ENCODE measurements around the gene APOB.

The APOB gene

GRCh38 chr2:21017748-21018276 is 26.1 kb downstream of the APOB start:
- DNase-seq: no peak

GRCh38 chr2:21015281-21015645 is 28.6 kb downstream of the APOB start:
- no peak for DNase-seq

- no peak for DNase-seq
Measured at GRCh38 chr2:21014364-21015280, 29.3 kb downstream of the APOB start.

GRCh38 chr2:21013043-21013816 is 30.6 kb downstream of the APOB start:
- no peak for DNase-seq

GRCh38 chr2:21012557-21012937 is 31.3 kb downstream of the APOB start:
- DNase-seq: no peak

GRCh38 chr2:21011876-21012556 is 31.9 kb downstream of the APOB start:
- DNase-seq: no peak

- no peak for DNase-seq
Measured at GRCh38 chr2:21011453-21011852, 32.4 kb downstream of the APOB start.

GRCh38 chr2:21010813-21011439 is 32.9 kb downstream of the APOB start:
- DNase-seq: no peak

GRCh38 chr2:21009662-21010225 is 34.1 kb downstream of the APOB start:
- DNase-seq: no peak

- no peak for DNase-seq
Measured at GRCh38 chr2:21008790-21009661, 34.8 kb downstream of the APOB start.

GRCh38 chr2:21008014-21008789 is 35.7 kb downstream of the APOB start:
- DNase-seq: no peak

- DNase-seq: no peak
Measured at GRCh38 chr2:21007129-21008013, 36.5 kb downstream of the APOB start.

GRCh38 chr2:21006423-21007128 is 37.3 kb downstream of the APOB start:
- no peak for DNase-seq

GRCh38 chr2:21005700-21006422 is 38.0 kb downstream of the APOB start:
- no peak for DNase-seq

GRCh38 chr2:21005111-21005699 is 38.7 kb downstream of the APOB start:
- DNase-seq: no peak

- no peak for DNase-seq
Measured at GRCh38 chr2:21004181-21004572, 39.7 kb downstream of the APOB start.

- no peak for DNase-seq
Measured at GRCh38 chr2:21003572-21004180, 40.2 kb downstream of the APOB start.
